Mesenchymal stem cell (in vitro differentiated cells and primary cell): ENCODE measurements around the gene FSD1L. TPM values are rescaled to one million over a fixed set of nuclear protein-coding genes. Genes with fewer than 3 reads are reported as not detected.
A peak's percentile ranks its signal among the peaks of the same experiment; 100 is the strongest.

Source experiments
- DNase-seq: peaks from one replicate; pipeline ENCODE4 v3.0.0-alpha.2; 2013
- H2AFZ ChIP-seq: one replicate; pipeline ENCODE4 v1.6.1; 2013; ENCODE audit warnings: low read depth, mild to moderate bottlenecking, control low read depth, inconsistent platforms, low read length, moderate library complexity
- H2AK5ac ChIP-seq: 2 replicates; pipeline ENCODE4 v1.6.1; 2013; ENCODE audit warnings: low read length, moderate library complexity, mild to moderate bottlenecking, inconsistent platforms; ENCODE audit not compliant: severe bottlenecking
- H2BK120ac ChIP-seq: one replicate; pipeline ENCODE4 v1.6.1; 2013; ENCODE audit warnings: low read depth, mild to moderate bottlenecking, inconsistent platforms, low read length, moderate library complexity
- H2BK12ac ChIP-seq, 2 experiments: one replicate each; pipeline ENCODE4 v1.6.1; 2013; ENCODE audit warnings: inconsistent platforms in 2 of 2, low read length in 2 of 2, mild to moderate bottlenecking in 2 of 2, moderate library complexity in 2 of 2, control low read depth in 1 of 2
- H2BK15ac ChIP-seq: one replicate; pipeline ENCODE4 v1.6.1; 2013; ENCODE audit warnings: mild to moderate bottlenecking, low read depth, inconsistent platforms; ENCODE audit not compliant: poor library complexity, severe bottlenecking
- H2BK5ac ChIP-seq: 2 replicates; pipeline ENCODE4 v1.6.1; 2013; ENCODE audit warnings: low read depth, mild to moderate bottlenecking, low read length, control low read depth, inconsistent platforms; ENCODE audit not compliant: poor library complexity, severe bottlenecking
- H3K14ac ChIP-seq, 2 experiments: one replicate each; pipeline ENCODE4 v1.6.1; 2013; ENCODE audit warnings: inconsistent platforms in 2 of 2, low read length in 2 of 2, control low read depth in 1 of 2, mild to moderate bottlenecking in 1 of 2, moderate library complexity in 1 of 2
- H3K18ac ChIP-seq, 2 experiments: one replicate each; pipeline ENCODE4 v1.6.1; 2013; ENCODE audit warnings: inconsistent platforms in 2 of 2, low read length in 2 of 2, control low read depth in 1 of 2, low read depth in 1 of 2, mild to moderate bottlenecking in 1 of 2
- H3K23ac ChIP-seq, 2 experiments: one replicate each; pipeline ENCODE4 v1.6.1; 2013; ENCODE audit warnings: inconsistent platforms in 2 of 2, low read length in 2 of 2, mild to moderate bottlenecking in 2 of 2, moderate library complexity in 2 of 2, control low read depth in 1 of 2
- H3K27ac ChIP-seq: 2 replicates; pipeline ENCODE4 v1.5.1; 2013; ENCODE audit warnings: mild to moderate bottlenecking, moderate library complexity, low read length, control low read depth, inconsistent platforms; ENCODE audit not compliant: poor library complexity, severe bottlenecking
- H3K27me3 ChIP-seq, 2 experiments: 2 replicates each; pipeline versions ENCODE4 v1.6.1 to v1.7.0; 2013; ENCODE audit warnings: low read length in 2 of 2, mild to moderate bottlenecking in 2 of 2, moderate library complexity in 2 of 2, control low read depth in 1 of 2, inconsistent platforms in 1 of 2; ENCODE audit not compliant: control insufficient read depth in 1 of 2, insufficient read depth in 1 of 2
- H3K36me3 ChIP-seq, 2 experiments: 2 replicates each; pipeline versions ENCODE4 v1.6.1 to v1.7.0; 2013; ENCODE audit warnings: low read length in 2 of 2, control low read depth in 1 of 2, inconsistent platforms in 1 of 2, low read depth in 1 of 2, mild to moderate bottlenecking in 1 of 2; ENCODE audit not compliant: insufficient read depth in 2 of 2, control insufficient read depth in 1 of 2
- H3K4ac ChIP-seq, 2 experiments: one replicate each; pipeline ENCODE4 v1.6.1; 2013; ENCODE audit warnings: inconsistent platforms in 2 of 2, low read length in 2 of 2, mild to moderate bottlenecking in 2 of 2, moderate library complexity in 2 of 2, control low read depth in 1 of 2, low read depth in 1 of 2
- H3K4me1 ChIP-seq: 2 replicates; pipeline ENCODE4 v1.6.1; 2013; ENCODE audit warnings: low read depth, low read length, control low read depth; ENCODE audit not compliant: control insufficient read depth, insufficient read depth
- H3K4me2 ChIP-seq: 2 replicates; pipeline ENCODE4 v1.6.1; 2013; ENCODE audit warnings: low read length, mild to moderate bottlenecking, inconsistent platforms; ENCODE audit not compliant: poor library complexity, severe bottlenecking
- H3K4me3 ChIP-seq, 2 experiments: 2 replicates each; pipeline versions ENCODE4 v1.5.1 to v1.7.0; 2013; ENCODE audit warnings: low read length in 2 of 2, mild to moderate bottlenecking in 2 of 2, control low read depth in 1 of 2, low read depth in 1 of 2; ENCODE audit not compliant: insufficient read depth in 1 of 2
- H3K79me1 ChIP-seq: replicated peaks from 2 replicates; pipeline ENCODE4 v1.6.1; 2013; ENCODE audit warnings: mild to moderate bottlenecking, control low read depth, low read length, inconsistent platforms; ENCODE audit not compliant: poor library complexity, severe bottlenecking
- H3K9ac ChIP-seq: 2 replicates; pipeline ENCODE4 v1.7.0; 2013; ENCODE audit warnings: mild to moderate bottlenecking, low read length, moderate library complexity
- H3K9me3 ChIP-seq: 2 replicates; pipeline ENCODE4 v1.7.0; 2013; ENCODE audit warnings: mild to moderate bottlenecking, low read length; ENCODE audit not compliant: control insufficient read depth
- H4K8ac ChIP-seq: one replicate; pipeline ENCODE4 v1.6.1; 2013; ENCODE audit warnings: inconsistent platforms, mild to moderate bottlenecking, low read length, moderate library complexity
- H4K91ac ChIP-seq: one replicate; pipeline ENCODE4 v1.6.1; 2013; ENCODE audit warnings: mild to moderate bottlenecking, low read length, inconsistent platforms
- WGBS: methylation state at CpG from one replicate; pipeline ENCODE4 v1.1.7; 2013; ENCODE audit warnings: mixed read lengths; 5-methylcytosine and 5-hydroxymethylcytosine counted together
- polyA plus RNA-seq, 2 experiments: library from polyadenylated mRNA; stranded (reverse); fragments of 200-250 nt; gene quantifications; one replicate each; pipeline ENCODE4 v1.2.3, GENCODE V29; 2013

FSD1L gene
- 2.6 TPM for polyA plus RNA-seq (2013, experiment 1 of 2)
- 3.1 TPM for polyA plus RNA-seq (2013, experiment 2 of 2)

- H3K9me3 ChIP-seq, result no peaks in the 10 kb centered on the region
- peak within 1 kb of the TSS in 1 of 2 experiments; percentile 46 for H3K23ac ChIP-seq
- H2BK120ac ChIP-seq, result peak within 1 kb of the TSS; percentile 75
- H2BK15ac ChIP-seq, result peak within 1 kb of the TSS; percentile 92
- peak within 1 kb of the TSS; percentile 100 for H4K8ac ChIP-seq
- under 1% methylated on average over 57 of the region's 87 CpGs for WGBS
- peak within 1 kb of the TSS; percentile 97 to 98 for H3K4ac ChIP-seq
- peak within 1 kb of the TSS; percentile 14 to 83 for H2BK12ac ChIP-seq
- H3K4me3 ChIP-seq, result peak within 1 kb of the TSS; percentile 83 to 91
- H3K4me1 ChIP-seq, result peaks cover 5% of the 10 kb centered on the region
- peak within 1 kb of the TSS in 1 of 2 experiments; percentile 98 for H3K14ac ChIP-seq
- no peak within 1 kb of the TSS for H2AK5ac ChIP-seq
- H3K9ac ChIP-seq, result peak within 1 kb of the TSS; percentile 93
- H3K4me2 ChIP-seq, result peak within 1 kb of the TSS; percentile 98
- H3K18ac ChIP-seq, result peak within 1 kb of the TSS; percentile 98 to 99
- H3K79me1 ChIP-seq, result peaks cover 3% of the 10 kb centered on the region
- H3K27ac ChIP-seq, result peak within 1 kb of the TSS; percentile 63
- no peaks in the 10 kb centered on the region for H3K27me3 ChIP-seq
- H2AFZ ChIP-seq, result peak within 1 kb of the TSS; percentile 98
- peak; percentile 91 for DNase-seq
- H3K36me3 ChIP-seq, result no peaks in the 10 kb centered on the region
- peak within 1 kb of the TSS; percentile 98 for H4K91ac ChIP-seq
- H2BK5ac ChIP-seq, result no peak within 1 kb of the TSS
These were observed at the start of gene FSD1L for GRCh38 chr9:105447814-105448812. TSS of gene FSD1L (plus strand) at chr9:105448034. CDS start at chr9:105448221, 187 bp downstream.

GRCh38 chr9:105399117-105399516 is 48.7 kb upstream of the FSD1L start:
- no peak overlapping the region for H3K23ac ChIP-seq
- no peaks in the 10 kb centered on the region for H3K36me3 ChIP-seq
- no peak overlapping the region for H3K18ac ChIP-seq
- H2BK120ac ChIP-seq, result no peak overlapping the region
- no peak overlapping the region for H3K14ac ChIP-seq
- no peak overlapping the region for H2AK5ac ChIP-seq
- H3K27ac ChIP-seq, result no peak overlapping the region
- no peak overlapping the region for H3K9ac ChIP-seq
- no peak overlapping the region for H4K91ac ChIP-seq
- no peak overlapping the region for H2BK15ac ChIP-seq
- H3K4me3 ChIP-seq, result no peak overlapping the region
- H3K27me3 ChIP-seq, result no peaks in the 10 kb centered on the region
- no peaks in the 10 kb centered on the region for H3K9me3 ChIP-seq
- WGBS, result 100% methylated on average over 2 of the region's 2 CpGs
- H4K8ac ChIP-seq, result no peak overlapping the region
- H2BK12ac ChIP-seq, result no peak overlapping the region
- no peak overlapping the region for H2BK5ac ChIP-seq
- no peak overlapping the region for H2AFZ ChIP-seq
- no peaks in the 10 kb centered on the region for H3K4me1 ChIP-seq
- H3K4ac ChIP-seq, result no peak overlapping the region
- H3K4me2 ChIP-seq, result no peak overlapping the region
- H3K79me1 ChIP-seq, result no peaks in the 10 kb centered on the region
- DNase-seq, result no peak

- Histone ChIP-seq H2BK120ac (no peak overlapping the region), H3K79me1 (no peaks in the 10 kb centered on the region), H3K27me3 (no peaks in the 10 kb centered on the region), H2AK5ac (no peak overlapping the region), H3K14ac (no peak overlapping the region), H2BK12ac (no peak overlapping the region), H2BK5ac (no peak overlapping the region), H4K91ac (no peak overlapping the region), H3K4me1 (no peaks in the 10 kb centered on the region), H3K4me3 (no peak overlapping the region), H2AFZ (no peak overlapping the region), H3K36me3 (no peaks in the 10 kb centered on the region), H3K18ac (no peak overlapping the region), H3K4ac (no peak overlapping the region), H3K27ac (no peak overlapping the region), H3K9ac (no peak overlapping the region), H3K9me3 (no peaks in the 10 kb centered on the region), H3K4me2 (no peak overlapping the region), H2BK15ac (no peak overlapping the region), H4K8ac (no peak overlapping the region), H3K23ac (no peak overlapping the region)
- DNase-seq, result peak; percentile 54
- 32% methylated on average over 2 of the region's 3 CpGs for WGBS
These were observed 46.2 kb upstream of the FSD1L start for GRCh38 chr9:105401651-105402050.

GRCh38 chr9:105403552-105404248 is 44.1 kb upstream of the FSD1L start:
- Histone ChIP-seq H4K8ac (no peak overlapping the region), H2BK5ac (no peak overlapping the region), H2AFZ (no peak overlapping the region), H3K79me1 (no peaks in the 10 kb centered on the region), H4K91ac (no peak overlapping the region), H3K4ac (no peak overlapping the region), H3K23ac (no peak overlapping the region), H3K4me3 (no peak overlapping the region), H2BK12ac (no peak overlapping the region), H3K4me2 (no peak overlapping the region), H2BK120ac (no peak overlapping the region), H2BK15ac (no peak overlapping the region), H3K14ac (no peak overlapping the region), H3K36me3 (no peaks in the 10 kb centered on the region), H2AK5ac (no peak overlapping the region), H3K9ac (no peak overlapping the region), H3K9me3 (no peaks in the 10 kb centered on the region), H3K27me3 (no peaks in the 10 kb centered on the region), H3K27ac (no peak overlapping the region), H3K4me1 (no peaks in the 10 kb centered on the region), H3K18ac (no peak overlapping the region)
- 79% methylated on average over 6 of the region's 6 CpGs for WGBS
- no peak for DNase-seq
